GM19099 (cell line): ENCODE measurements around the gene CAT.

Experiments
- POLR2A ChIP-seq: IDR thresholded peaks from 3 replicates; pipeline ENCODE4 v1.6.1; 2011; ENCODE audit warnings: low read depth; ENCODE audit not compliant: insufficient read length; ENCODE audit errors: extremely low read depth

The CAT gene

DNA sequence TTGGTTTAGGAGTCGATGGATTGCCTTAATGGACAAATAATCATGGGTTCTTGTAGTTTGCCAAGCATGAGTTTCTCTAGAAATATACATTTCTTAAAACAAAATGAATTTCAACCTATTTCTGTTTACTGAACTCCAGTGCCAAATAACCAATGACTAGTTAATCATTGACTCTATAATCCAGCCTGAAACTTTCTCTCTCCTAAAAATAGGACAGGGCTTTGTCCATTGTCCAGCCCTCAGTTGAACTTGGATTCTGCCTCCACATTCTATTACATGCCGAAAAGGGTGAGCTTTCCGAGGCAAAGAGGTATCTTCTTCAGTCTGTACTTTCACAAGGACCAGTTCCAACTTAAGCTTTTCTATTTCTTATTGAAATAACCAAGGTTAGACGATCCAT, 23.2 kb upstream of the CAT start:
- TF ChIP-seq POLR2A: no peak

- no peak for TF ChIP-seq POLR2A
Observed at GRCh38 chr11:34416088-34416487, 22.6 kb upstream of the CAT start.

DNA sequence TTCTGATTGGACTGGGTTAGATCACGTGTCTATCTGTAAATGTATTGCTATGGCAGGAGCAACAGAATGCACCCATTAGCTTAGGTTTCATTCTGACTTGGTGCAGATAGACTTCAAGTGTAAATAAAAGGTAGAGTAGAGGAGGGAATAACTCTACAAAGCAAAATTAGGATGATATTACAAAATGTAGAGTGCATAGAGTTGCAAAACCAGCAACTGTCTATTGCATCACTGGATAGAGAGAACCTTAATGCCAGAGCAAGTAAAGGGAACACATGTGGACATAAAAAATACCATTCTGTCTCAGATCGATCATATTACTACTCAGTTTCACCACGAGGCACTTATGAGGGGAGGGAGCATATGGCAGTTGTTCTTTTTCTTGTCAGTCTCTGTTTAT, 22.0 kb upstream of the CAT start:
- TF ChIP-seq POLR2A: no peak

GRCh38 chr11:34417202-34417601, 21.5 kb upstream of the CAT start:
- no peak for TF ChIP-seq POLR2A

- no peak for TF ChIP-seq POLR2A
Observed at GRCh38 chr11:34419158-34419557, 19.6 kb upstream of the CAT start.

DNA sequence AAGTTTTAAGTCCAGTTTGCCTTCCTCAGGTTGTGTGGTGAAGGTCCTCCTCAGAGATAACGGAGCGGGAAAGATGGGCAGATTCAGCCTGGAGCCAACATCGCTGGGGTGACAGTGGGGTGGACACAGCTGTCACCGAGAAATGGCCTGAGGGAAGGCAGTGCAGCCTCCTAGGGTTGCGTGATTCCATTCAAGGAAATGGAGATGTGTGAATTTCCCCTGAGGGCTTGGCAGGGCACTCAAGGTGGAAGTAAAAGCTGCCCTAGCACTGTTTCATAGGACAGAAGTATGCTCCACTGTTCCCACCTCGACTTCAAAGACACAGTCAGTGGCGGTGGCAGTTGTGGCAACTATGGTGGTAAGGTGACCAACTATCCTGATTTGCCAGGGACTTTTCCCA, 15.4 kb upstream of the CAT start:
- TF ChIP-seq POLR2A: no peak

DNA sequence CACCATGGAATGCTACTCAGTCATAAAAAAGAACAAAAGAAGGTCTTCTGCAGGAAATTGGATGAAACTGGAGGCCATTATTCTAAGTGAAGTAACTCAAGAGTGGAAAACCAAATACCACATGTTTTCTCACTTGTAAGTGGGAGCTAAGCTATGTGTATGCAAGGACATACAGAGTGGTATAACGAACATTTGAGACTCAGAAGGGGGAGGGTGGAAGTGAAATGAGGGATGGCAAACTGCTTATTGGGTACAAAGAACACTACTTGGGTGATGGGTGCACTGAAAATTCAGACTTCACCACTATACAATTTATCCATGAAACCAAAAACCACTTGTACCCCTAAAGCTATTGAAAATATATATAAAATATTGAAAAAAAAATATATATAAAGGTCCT, 13.4 kb upstream of the CAT start:
- no peak for TF ChIP-seq POLR2A

GRCh38 chr11:34425867-34426266, 12.9 kb upstream of the CAT start:
- TF ChIP-seq POLR2A: no peak

DNA sequence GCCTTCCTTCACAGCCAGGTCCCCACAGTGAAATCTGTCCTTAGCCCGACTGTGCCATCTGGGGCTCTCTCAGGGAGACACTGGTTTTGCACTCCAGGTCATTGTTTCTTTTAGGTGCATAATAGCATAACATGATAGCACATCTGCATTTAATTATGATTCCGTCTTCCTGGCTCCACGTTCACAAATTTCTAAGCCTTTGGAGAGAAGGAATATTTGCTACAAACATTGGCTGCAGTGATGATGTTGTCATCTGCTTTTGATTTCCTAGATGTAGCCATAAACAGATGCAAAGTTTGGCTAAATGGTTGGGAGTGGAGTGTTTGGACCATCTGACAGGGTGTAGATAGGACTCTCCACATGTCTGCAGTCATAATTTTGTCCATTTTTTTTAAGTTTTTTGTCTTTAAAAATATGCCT, 12.0 kb upstream of the CAT start:
- TF ChIP-seq POLR2A: no peak

DNA sequence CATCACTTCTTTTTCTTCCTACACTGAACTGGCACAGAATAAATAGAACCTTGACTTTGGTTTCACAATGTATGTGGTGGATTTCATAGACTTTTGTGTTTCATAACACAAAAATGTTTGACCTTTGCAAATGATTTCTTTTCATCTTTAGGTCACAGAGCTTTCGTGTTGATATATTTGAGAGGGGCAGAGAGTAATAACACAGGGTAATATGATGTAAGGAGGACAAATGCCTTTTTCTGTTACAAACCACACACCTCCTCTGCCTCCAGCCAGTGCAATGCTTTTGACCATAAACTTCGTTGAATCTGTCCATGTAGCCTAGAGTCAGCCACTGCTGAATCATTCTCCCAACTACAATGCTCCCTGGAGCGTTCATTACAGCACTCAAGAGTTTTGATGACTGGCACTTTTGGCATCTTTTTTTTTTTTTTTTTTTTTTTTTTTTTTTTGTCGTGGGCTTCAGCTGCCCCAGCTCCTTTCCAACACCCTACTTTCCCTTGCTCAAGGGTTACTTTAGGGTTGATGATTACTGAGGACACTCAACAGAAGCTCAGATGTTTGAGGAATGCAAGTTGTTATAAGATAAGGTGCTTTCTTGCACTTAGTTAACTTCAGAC, 11.4 kb upstream of the CAT start:
- no peak for TF ChIP-seq POLR2A

DNA sequence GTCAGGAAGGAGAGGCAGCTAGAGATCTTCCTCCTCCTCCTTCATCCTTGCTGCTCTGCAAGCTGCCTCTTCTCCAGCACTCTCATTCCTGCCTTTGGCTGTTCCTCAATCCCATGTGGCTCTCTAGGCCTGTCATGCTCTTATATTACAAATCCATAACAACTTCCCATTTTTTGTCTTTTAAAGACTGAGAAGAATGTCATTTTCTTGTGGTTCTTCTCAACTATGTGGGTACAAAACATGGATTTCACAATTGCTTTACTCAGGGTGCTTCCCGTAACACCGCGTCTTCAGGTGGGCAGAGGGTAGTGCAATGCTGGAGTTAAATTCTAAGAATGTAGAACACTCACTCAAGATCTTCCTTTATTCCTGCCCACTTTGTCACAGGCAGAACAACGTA, 6.8 kb upstream of the CAT start:
- no peak for TF ChIP-seq POLR2A

GRCh38 chr11:34432822-34433221, 5.9 kb upstream of the CAT start:
- no peak for TF ChIP-seq POLR2A

- TF ChIP-seq POLR2A: no peak
Observed at GRCh38 chr11:34433899-34434298, 4.8 kb upstream of the CAT start.

DNA sequence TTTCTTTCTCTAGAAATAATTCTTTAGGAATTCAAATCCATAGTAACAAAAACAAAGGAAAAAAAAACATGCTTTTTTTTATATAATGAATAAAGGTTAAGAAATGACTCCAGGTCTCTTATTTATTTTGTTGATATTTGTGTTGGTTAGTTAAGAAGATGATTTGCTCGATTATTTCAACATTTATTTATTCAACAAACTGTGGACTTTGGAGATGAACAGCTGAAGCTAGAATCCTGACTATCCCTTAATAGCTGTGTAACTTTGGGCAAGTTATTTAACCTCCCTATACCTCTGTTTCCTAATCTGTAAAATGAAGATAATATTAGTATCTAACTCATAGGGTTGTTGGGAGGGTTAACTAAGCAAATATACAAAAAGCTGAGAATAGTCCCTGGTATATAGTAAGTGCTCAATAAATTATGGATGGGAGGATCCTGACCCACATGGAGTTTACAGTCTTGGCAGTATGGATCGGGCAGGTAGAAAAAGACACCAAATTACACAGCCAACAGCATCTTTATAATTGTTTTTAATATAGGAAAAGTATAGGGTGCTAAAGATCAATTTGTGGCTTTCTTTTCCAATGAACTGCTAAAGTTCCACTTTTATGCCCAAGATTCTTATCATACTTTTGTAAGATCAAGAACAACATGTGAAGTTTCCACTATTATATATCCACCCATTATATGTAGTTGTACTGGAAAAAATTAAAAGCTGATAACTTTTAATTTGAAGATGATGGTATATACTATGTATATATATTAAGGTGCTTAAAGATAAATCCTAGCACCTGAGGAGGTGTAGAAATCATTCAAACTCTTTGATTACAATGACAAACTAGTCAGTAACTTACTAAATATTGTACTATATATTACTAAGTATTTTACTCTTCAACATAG, 1.3 kb upstream of the CAT start:
- no peak for TF ChIP-seq POLR2A

DNA sequence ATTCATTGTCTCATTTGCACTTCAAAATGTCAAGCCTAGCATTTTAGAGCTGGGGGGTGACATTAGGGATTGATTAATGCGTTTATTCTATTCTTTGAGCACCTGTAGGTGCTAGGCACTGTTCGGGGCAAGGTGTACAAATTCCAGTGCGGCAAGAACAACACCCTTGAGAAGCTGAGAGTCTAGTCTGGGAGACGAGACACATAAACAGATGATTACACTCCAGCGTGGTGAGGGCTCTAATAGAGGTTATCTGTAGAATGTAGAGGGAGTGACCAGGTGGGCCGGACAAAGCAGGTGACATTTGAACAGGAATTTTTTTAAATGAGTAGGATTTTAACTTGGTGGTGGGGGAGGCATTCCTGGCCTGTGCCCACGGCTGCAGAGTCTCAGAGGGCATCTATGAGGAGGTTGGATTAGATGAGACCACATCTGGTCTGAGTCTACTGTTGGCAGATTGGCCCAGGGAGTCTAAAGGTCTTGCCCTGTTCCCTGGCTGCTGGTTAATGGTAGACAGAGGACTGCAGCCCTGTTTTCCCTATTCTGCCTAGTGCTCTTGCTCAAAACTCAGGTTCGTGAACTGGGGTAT, 970 bp downstream of the CAT start:
- TF ChIP-seq POLR2A: no peak

DNA sequence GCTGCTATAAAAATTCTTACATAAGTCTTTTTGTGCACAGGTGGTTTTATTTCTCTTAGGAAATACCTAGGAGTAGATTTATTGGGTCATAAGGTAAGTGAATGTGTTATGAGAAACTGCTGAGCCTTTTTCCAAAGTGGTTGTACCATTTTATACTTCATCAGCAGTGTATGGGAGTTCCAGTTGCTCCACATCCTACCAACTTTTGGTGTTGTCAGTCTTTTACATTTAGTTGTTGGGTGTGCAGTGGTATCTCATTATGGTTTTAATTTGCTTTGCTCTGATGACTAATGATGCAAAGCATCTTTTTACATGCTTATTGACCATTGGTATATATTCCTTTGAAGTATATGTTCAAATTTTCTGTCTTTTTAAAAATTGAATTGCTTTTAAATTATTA, 3.1 kb downstream of the CAT start:
- TF ChIP-seq POLR2A: no peak
